ENCODE results near the gene LZTR1.

GRCh38 chr22:20966883-20967696, 15.0 kb upstream of the LZTR1 start, which contains the start of gene AIFM3:
- no peak for TF ChIP-seq CTCF (IDR thresholded peaks at IDR 0.05)
- TF ChIP-seq POLR2AphosphoS5 (IDR thresholded peaks at IDR 0.05; ENCODE audit: low read depth, low read length) = no peak
- TF ChIP-seq SIN3A (IDR thresholded peaks at IDR 0.05; ENCODE audit: borderline replicate concordance, insufficient read depth, low read depth, low read length) = no peak
- TF ChIP-seq REST (IDR thresholded peaks at IDR 0.05; ENCODE audit: insufficient read depth in 1 of 2, low read depth in 2 of 2, low read length in 1 of 2) = no peak

Data from Panc1 (cell line).